ENCODE measurements around the gene ST3GAL3.

DNA sequence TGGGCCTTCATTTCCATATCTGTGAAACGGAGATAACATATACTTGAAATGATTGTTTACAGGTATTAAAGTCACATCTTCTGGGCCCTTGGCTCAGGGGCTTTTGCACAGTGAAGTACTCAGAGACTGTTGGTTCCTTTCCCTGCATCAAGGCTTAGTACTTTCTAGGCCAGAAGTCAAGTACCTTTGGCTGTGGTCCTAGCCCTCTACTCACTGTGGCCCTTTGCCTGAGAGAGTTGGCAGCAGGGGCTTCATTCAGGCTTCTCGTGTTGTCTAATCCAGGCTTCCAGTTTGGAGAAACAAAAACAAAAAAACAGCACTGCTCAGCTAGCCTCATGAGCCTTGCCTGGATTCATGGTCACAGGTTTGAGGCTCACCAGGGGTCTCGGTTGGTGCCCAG is 254.4 kb downstream of the ST3GAL3 start:
- no peak for TF ChIP-seq POLR2AphosphoS5 (IDR thresholded peaks at IDR 0.05; ENCODE audit: insufficient read depth in 1 of 2, low read depth in 1 of 2)
- TF ChIP-seq, protein P1, sequence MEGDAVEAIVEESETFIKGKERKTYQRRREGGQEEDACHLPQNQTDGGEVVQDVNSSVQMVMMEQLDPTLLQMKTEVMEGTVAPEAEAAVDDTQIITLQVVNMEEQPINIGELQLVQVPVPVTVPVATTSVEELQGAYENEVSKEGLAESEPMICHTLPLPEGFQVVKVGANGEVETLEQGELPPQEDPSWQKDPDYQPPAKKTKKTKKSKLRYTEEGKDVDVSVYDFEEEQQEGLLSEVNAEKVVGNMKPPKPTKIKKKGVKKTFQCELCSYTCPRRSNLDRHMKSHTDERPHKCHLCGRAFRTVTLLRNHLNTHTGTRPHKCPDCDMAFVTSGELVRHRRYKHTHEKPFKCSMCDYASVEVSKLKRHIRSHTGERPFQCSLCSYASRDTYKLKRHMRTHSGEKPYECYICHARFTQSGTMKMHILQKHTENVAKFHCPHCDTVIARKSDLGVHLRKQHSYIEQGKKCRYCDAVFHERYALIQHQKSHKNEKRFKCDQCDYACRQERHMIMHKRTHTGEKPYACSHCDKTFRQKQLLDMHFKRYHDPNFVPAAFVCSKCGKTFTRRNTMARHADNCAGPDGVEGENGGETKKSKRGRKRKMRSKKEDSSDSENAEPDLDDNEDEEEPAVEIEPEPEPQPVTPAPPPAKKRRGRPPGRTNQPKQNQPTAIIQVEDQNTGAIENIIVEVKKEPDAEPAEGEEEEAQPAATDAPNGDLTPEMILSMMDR (IDR thresholded peaks at IDR 0.05) = no peak

Data from vagina (tissue), 2 donors.